B cell (primary cell): ENCODE results near the gene ZNF532. TPM values are rescaled to one million over a fixed set of nuclear protein-coding genes. Genes with fewer than 3 reads are reported as not detected.

Source experiments
- ATAC-seq: fragments of 200-7000 bp; cut with Tn5 transposase; one replicate; pipeline ENCODE4 v1.10.0; 2021; ENCODE audit warnings: low read depth, mild to moderate bottlenecking, moderate number of reproducible peaks, moderate library complexity
- CTCF ChIA-PET: fragments of 350-600 bp; sonication (Branson Sonifier 250); formaldehyde crosslinking; loops from one replicate; lab custom pipeline; 2021; ENCODE audit warnings: antibody characterized with exemption, inconsistent platforms; lab: Charles Lee
- POLR2A ChIA-PET: fragments of 350-600 bp; sonication (Branson Sonifier 250); formaldehyde crosslinking; loops from one replicate; lab custom pipeline; 2021; ENCODE audit warnings: antibody characterized with exemption; lab: Charles Lee
- DNase-seq: peaks from one replicate; pipeline ENCODE4 v3.0.0; 2013
- H2AFZ ChIP-seq: 2 replicates; pipeline ENCODE4 v1.6.1; 2012; ENCODE audit warnings: mild to moderate bottlenecking, low read depth, low read length; ENCODE audit not compliant: insufficient read depth, poor library complexity, severe bottlenecking
- H3K27ac ChIP-seq, 2 donors: 1 replicate in 1 of 2; 2 replicates in 1 of 2; pipeline ENCODE4 v1.5.1; 2012 to 2013; ENCODE audit warnings: low read length in 2 of 2, mild to moderate bottlenecking in 2 of 2, moderate library complexity in 1 of 2
- H3K27me3 ChIP-seq, 4 experiments: fragments of 200-600 bp in 1 of 4; sonication (generic) in 1 of 4; replicated peaks in 1 of 4; 1 replicate in 2 of 4; 2 replicates in 2 of 4; pipeline versions ENCODE4 v1.6.1 to v1.7.0; 2013 to 2016; ENCODE audit warnings: low read length in 3 of 4, mild to moderate bottlenecking in 2 of 4, mixed read lengths in 1 of 4, moderate library complexity in 1 of 4; ENCODE audit not compliant: insufficient read depth in 4 of 4, control insufficient read depth in 3 of 4; ENCODE audit errors: control extremely low read depth in 1 of 4
- H3K36me3 ChIP-seq, 2 experiments: replicated peaks in 1 of 2; 1 replicate in 1 of 2; 2 replicates in 1 of 2; pipeline versions ENCODE4 v1.6.1 to v1.7.1; 2013; ENCODE audit warnings: low read length in 1 of 2; ENCODE audit not compliant: insufficient read depth in 2 of 2, control insufficient read depth in 1 of 2; ENCODE audit errors: control extremely low read depth in 1 of 2, extremely low read depth in 1 of 2
- H3K4me1 ChIP-seq, 2 donors: fragments of 200-600 bp in 1 of 2; sonication (generic) in 1 of 2; 1 replicate in 1 of 2; 2 replicates in 1 of 2; pipeline versions ENCODE4 v1.5.1 to v1.6.1; 2013 to 2017; ENCODE audit warnings: low read length in 2 of 2; ENCODE audit not compliant: control insufficient read depth in 2 of 2, insufficient read depth in 2 of 2
- H3K4me2 ChIP-seq: replicated peaks from 2 replicates; pipeline ENCODE3; 2012; ENCODE audit warnings: mild to moderate bottlenecking, low read depth, low read length; ENCODE audit not compliant: poor library complexity, severe bottlenecking
- H3K4me3 ChIP-seq, 5 experiments: fragments of 200-600 bp in 1 of 5; sonication (generic) in 1 of 5; 1 replicate in 3 of 5; 2 replicates in 2 of 5; pipeline versions ENCODE4 v1.5.1 to v1.7.0; 2011 to 2016; ENCODE audit warnings: low read length in 4 of 5, mild to moderate bottlenecking in 4 of 5, low read depth in 2 of 5, control low read depth in 1 of 5, moderate library complexity in 1 of 5; ENCODE audit not compliant: insufficient read depth in 1 of 5; ENCODE audit errors: control extremely low read depth in 1 of 5, extremely low read depth in 1 of 5
- H3K79me2 ChIP-seq: fragments of 200-600 bp; sonication (generic); one replicate; pipeline ENCODE4 v1.6.0; 2016; ENCODE audit warnings: low read length; ENCODE audit not compliant: control insufficient read depth, insufficient read depth
- H3K9ac ChIP-seq: fragments of 200-600 bp; sonication (generic); 2 replicates; pipeline ENCODE4 v1.6.1; 2017; ENCODE audit warnings: mild to moderate bottlenecking, low read length, moderate library complexity
- H3K9me3 ChIP-seq, 3 donors: one replicate each; pipeline versions ENCODE4 v1.6.1 to v1.7.1; 2013; ENCODE audit warnings: low read length in 2 of 3; ENCODE audit not compliant: control insufficient read depth in 2 of 3, insufficient read depth in 1 of 3; ENCODE audit errors: control extremely low read depth in 1 of 3
- H4K20me1 ChIP-seq: 2 replicates; pipeline ENCODE4 v1.6.0; 2012; ENCODE audit warnings: mild to moderate bottlenecking, low read length; ENCODE audit not compliant: insufficient read depth, control insufficient read depth, poor library complexity, severe bottlenecking
- H3K27ac Mint-ChIP-seq: one replicate; pipeline ENCODE4 v1.8.0; 2021; ENCODE audit warnings: mixed read lengths
- H3K27me3 Mint-ChIP-seq: one replicate; pipeline ENCODE4 v1.8.0; 2021; ENCODE audit warnings: mixed read lengths
- H3K4me1 Mint-ChIP-seq: one replicate; pipeline ENCODE4 v1.8.0; 2021; ENCODE audit warnings: mixed read lengths
- H3K4me3 Mint-ChIP-seq: one replicate; pipeline ENCODE4 v1.8.0; 2021; ENCODE audit warnings: mixed read lengths
- H3K9me3 Mint-ChIP-seq: one replicate; pipeline ENCODE4 v1.8.0; 2022; ENCODE audit warnings: mixed read lengths; ENCODE audit not compliant: insufficient read depth
- EZH2 ChIP-seq: IDR thresholded peaks from 2 replicates; pipeline ENCODE4 v1.6.1; 2012; ENCODE audit warnings: borderline replicate concordance, low read depth, mild to moderate bottlenecking, moderate library complexity, low read length; ENCODE audit not compliant: insufficient read depth, poor library complexity, severe bottlenecking
- WGBS: methylation state at CpG from one replicate; pipeline ENCODE4 v1.1.5; 2013; ENCODE audit warnings: missing lambda C conversion rate; ENCODE audit not compliant: insufficient coverage; 5-methylcytosine and 5-hydroxymethylcytosine counted together
- intact Hi-C: fragments of 100-400 bp; cut with micrococcal nuclease; formaldehyde crosslinking; loops from one replicate; pipeline ENCODE4 v1.10.0; 2022
- polyA plus RNA-seq: library from polyadenylated mRNA; depleted of rRNA; stranded (reverse); fragments of >200 nt; gene quantifications from 2 replicates; pipeline ENCODE4 v1.2.3, GENCODE V29; 2012
- total RNA-seq, 2 donors: library from RNA; stranded (reverse); fragments of 120-200 nt in 1 of 2; gene quantifications; 1 replicate in 1 of 2; 2 replicates in 1 of 2; pipeline versions ENCODE4 v1.2.3 to v1.2.4, GENCODE V29; 2013 to 2022
- TF ChIP-seq, protein P1 (sequence below): fragments of 200-600 bp; IDR thresholded peaks from one replicate; pipeline ENCODE4 v1.8.0; 2022; ENCODE audit warnings: antibody characterized with exemption, mild to moderate bottlenecking

ZNF532 gene
- total and polyA plus RNA-seq, 2 donors (not counting 1 experiment from before 2014, with no cell fraction given): 58.2 to 104 TPM

DNA sequence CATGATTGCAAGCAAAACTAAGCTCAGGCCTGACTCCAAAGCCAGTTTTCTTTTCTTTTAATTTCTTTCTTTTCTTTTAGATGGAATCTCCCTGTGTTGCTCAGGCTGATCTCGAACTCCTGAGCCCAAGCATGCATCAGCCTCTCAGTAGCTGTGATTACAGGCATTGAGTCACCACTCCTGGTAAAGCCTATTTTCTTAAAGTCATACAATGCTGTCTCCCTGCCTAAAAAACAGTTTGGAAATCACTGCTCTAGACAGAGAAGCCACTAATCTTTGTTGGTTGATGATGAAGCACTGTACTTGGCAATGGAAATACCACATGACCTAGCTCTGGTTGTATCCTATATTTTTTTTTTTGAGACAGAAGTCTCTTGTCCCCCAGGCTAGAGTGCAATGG is 33.1 kb upstream of the ZNF532 start:
- Histone ChIP-seq H3K4me2 (no peak overlapping the region), H3K27ac (no peak overlapping the region), H3K36me3 (no peaks in the 10 kb centered on the region), H3K9ac (no peak overlapping the region), H3K4me1 (no peaks in the 10 kb centered on the region), H3K79me2 (no peaks in the 10 kb centered on the region), H4K20me1 (no peaks in the 10 kb centered on the region), H2AFZ (no peak overlapping the region), H3K9me3 (peaks cover 0 to 9% (median 0%) of the 10 kb centered on the region in 3 donors), H3K27me3 (peaks cover 0 to 4% (median 0%) of the 10 kb centered on the region in 4 experiments), H3K4me3 (no peak overlapping the region)
- no peak for TF ChIP-seq EZH2
- TF ChIP-seq, protein P1, sequence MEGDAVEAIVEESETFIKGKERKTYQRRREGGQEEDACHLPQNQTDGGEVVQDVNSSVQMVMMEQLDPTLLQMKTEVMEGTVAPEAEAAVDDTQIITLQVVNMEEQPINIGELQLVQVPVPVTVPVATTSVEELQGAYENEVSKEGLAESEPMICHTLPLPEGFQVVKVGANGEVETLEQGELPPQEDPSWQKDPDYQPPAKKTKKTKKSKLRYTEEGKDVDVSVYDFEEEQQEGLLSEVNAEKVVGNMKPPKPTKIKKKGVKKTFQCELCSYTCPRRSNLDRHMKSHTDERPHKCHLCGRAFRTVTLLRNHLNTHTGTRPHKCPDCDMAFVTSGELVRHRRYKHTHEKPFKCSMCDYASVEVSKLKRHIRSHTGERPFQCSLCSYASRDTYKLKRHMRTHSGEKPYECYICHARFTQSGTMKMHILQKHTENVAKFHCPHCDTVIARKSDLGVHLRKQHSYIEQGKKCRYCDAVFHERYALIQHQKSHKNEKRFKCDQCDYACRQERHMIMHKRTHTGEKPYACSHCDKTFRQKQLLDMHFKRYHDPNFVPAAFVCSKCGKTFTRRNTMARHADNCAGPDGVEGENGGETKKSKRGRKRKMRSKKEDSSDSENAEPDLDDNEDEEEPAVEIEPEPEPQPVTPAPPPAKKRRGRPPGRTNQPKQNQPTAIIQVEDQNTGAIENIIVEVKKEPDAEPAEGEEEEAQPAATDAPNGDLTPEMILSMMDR: no peak
- intact Hi-C loops: no loop called here
- WGBS: 80% methylated on average over 1 of the region's 1 CpG
- Mint-ChIP-seq H3K4me1 (no peaks in the 10 kb centered on the region), H3K4me3 (no peak overlapping the region), H3K27me3 (no peaks in the 10 kb centered on the region), H3K27ac (no peak overlapping the region), H3K9me3 (no peaks in the 10 kb centered on the region)
- DNase-seq (no peak), ATAC-seq (no peak)
- ChIA-PET CTCF (no interaction called here), POLR2A (no interaction called here)

DNA sequence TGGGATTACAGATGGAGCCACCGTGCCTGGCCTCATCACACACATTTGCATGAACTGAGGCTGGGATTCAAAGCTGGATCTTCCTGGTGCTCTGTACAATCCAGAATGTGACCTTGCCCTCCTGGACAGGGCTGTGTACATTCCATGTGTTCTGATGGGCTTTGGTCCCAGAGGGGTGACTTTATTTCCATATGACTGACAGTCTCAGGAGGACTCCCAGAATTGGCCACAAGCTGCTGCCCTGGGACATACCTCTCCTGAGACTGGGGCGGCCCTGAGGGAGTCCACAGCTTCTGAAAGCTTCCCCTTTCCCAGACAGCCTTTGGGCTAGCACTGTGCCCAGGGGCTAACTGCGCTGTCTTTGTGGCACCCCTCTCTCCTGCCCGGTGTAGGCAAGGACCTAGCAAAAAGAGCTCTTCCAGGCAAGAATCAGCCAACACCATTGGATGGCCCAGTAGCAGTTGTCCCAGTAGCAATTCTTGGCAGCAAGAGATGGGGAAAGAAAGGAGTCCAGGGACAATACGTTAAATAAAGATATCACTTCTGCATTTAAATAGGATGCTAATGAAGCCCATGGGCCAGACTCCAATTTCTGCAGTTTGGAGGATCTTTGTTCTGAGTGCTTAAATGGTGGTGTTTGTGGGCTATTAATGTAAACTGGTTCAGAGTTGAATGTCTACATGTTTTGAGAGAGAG is 26.4 kb upstream of the ZNF532 start:
- WGBS: 93% methylated on average over 5 of the region's 5 CpGs
- ChIA-PET CTCF (interaction anchor here (0.7 to 1.6 kb wide), 3 partner anchors 18 to 219 kb away, joined by 4 to 5 read pairs (median 5); no protein-coding TSS in a partner anchor), POLR2A (interaction anchor here (0.5 kb wide), 1 partner anchor 17 kb away, joined by 3 read pairs; no protein-coding TSS in a partner anchor)
- Mint-ChIP-seq H3K27ac (no peak overlapping the region), H3K4me3 (no peak overlapping the region), H3K4me1 (no peaks in the 10 kb centered on the region), H3K27me3 (no peaks in the 10 kb centered on the region), H3K9me3 (no peaks in the 10 kb centered on the region)
- Histone ChIP-seq H3K27me3 (no peaks in the 10 kb centered on the region), H3K27ac (no peak overlapping the region), H3K9me3 (no peaks in the 10 kb centered on the region), H3K4me2 (no peak overlapping the region), H3K79me2 (no peaks in the 10 kb centered on the region), H3K9ac (no peak overlapping the region), H3K36me3 (no peaks in the 10 kb centered on the region), H3K4me3 (no peak overlapping the region), H2AFZ (no peak overlapping the region), H4K20me1 (no peaks in the 10 kb centered on the region), H3K4me1 (no peaks in the 10 kb centered on the region)
- intact Hi-C loops: no loop called here
- TF ChIP-seq, protein P1: no peak
- ATAC-seq (no peak), DNase-seq (no peak)
